ENCODE measurements around the gene ASAP2.

DNA sequence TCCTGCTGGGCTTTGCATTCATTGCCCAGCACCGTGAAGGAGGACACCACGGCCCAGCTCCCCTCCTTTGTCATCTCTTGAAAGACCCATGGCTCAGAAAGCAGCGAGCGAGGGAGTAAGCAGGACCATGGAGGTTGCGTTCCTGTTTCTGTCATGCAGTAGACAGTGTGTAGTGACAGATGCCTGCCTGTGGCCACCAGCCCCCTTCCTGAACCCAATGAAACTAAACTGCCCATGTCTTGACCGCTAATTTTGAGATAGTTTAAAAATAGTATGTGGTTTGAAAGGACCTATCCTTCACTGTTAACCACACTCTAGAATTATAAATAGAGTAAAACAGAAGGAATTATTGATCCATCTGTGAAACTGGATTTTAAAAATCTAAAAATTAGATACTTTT, 88.2 kb downstream of the ASAP2 start:
- TF ChIP-seq EZH2 (IDR thresholded peaks at IDR 0.05; ENCODE audit: low read length, unreplicated experiment) = no peak
- TF ChIP-seq, protein P1, sequence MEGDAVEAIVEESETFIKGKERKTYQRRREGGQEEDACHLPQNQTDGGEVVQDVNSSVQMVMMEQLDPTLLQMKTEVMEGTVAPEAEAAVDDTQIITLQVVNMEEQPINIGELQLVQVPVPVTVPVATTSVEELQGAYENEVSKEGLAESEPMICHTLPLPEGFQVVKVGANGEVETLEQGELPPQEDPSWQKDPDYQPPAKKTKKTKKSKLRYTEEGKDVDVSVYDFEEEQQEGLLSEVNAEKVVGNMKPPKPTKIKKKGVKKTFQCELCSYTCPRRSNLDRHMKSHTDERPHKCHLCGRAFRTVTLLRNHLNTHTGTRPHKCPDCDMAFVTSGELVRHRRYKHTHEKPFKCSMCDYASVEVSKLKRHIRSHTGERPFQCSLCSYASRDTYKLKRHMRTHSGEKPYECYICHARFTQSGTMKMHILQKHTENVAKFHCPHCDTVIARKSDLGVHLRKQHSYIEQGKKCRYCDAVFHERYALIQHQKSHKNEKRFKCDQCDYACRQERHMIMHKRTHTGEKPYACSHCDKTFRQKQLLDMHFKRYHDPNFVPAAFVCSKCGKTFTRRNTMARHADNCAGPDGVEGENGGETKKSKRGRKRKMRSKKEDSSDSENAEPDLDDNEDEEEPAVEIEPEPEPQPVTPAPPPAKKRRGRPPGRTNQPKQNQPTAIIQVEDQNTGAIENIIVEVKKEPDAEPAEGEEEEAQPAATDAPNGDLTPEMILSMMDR (conservative IDR thresholded peaks at IDR 0.05; ENCODE audit: low read depth, low read length) = no peak
- TF ChIP-seq EZH2phosphoT487 (IDR thresholded peaks at IDR 0.05; ENCODE audit: borderline replicate concordance, low read length) = no peak
